PC-9 (cell line): ENCODE data around the gene TNF. TPM values are rescaled to one million over a fixed set of nuclear protein-coding genes. Genes with fewer than 3 reads are reported as not detected.

ENCODE experiments used
- BruUV-seq: library from RNA; stranded (reverse); fragments of 400-500 nt; replicated peaks from 2 replicates; lab custom pipeline; 2021; lab: Mats Ljungman, UMichigan
- CTCF ChIA-PET: fragments of 300-600 bp; sonication (Branson Sonifier 250); formaldehyde crosslinking; loops from one replicate; lab custom pipeline; 2022; ENCODE audit warnings: antibody characterized with exemption; lab: Charles Lee
- POLR2A ChIA-PET: fragments of 300-600 bp; sonication (Branson Sonifier 250); formaldehyde crosslinking; loops from one replicate; lab custom pipeline; 2022; ENCODE audit warnings: antibody characterized with exemption; ENCODE audit not compliant: unreplicated experiment; lab: Charles Lee
- DNase-seq, 2 experiments: peaks; one replicate each; pipeline versions ENCODE4 v3.0.0 to v3.0.0-alpha.2; 2015 to 2022; ENCODE audit warnings: mixed read lengths in 1 of 2
- H2AFZ ChIP-seq: fragments of 200-600 bp; sonication (generic); 2 replicates; pipeline ENCODE4 v1.8.1; 2017; ENCODE audit warnings: antibody characterized with exemption
- H3F3A ChIP-seq: fragments of 200-600 bp; sonication (generic); 2 replicates; pipeline ENCODE4 v1.8.1; 2017; ENCODE audit warnings: antibody characterized with exemption, mild to moderate bottlenecking, low read depth; ENCODE audit not compliant: insufficient read depth
- H3K27ac ChIP-seq: fragments of 200-600 bp; sonication (generic); 2 replicates; pipeline ENCODE4 v1.6.1; 2016; ENCODE audit warnings: mixed run types
- H3K27me3 ChIP-seq: fragments of 200-600 bp; sonication (generic); 2 replicates; pipeline ENCODE4 v1.6.1; 2016; ENCODE audit warnings: low read depth, mixed run types; ENCODE audit not compliant: insufficient read depth
- H3K36me3 ChIP-seq: fragments of 200-600 bp; sonication (generic); 2 replicates; pipeline ENCODE4 v1.6.1; 2016; ENCODE audit warnings: low read depth, mixed run types
- H3K4me1 ChIP-seq: fragments of 200-600 bp; sonication (generic); replicated peaks from 2 replicates; pipeline ENCODE4 v1.6.1; 2016; ENCODE audit warnings: mixed run types; ENCODE audit not compliant: insufficient read depth
- H3K4me2 ChIP-seq: fragments of 200-600 bp; sonication (generic); 2 replicates; pipeline ENCODE4 v1.6.1; 2017; ENCODE audit warnings: mixed run types
- H3K4me3 ChIP-seq: fragments of 200-600 bp; sonication (generic); 2 replicates; pipeline ENCODE4 v1.6.1; 2016; ENCODE audit warnings: mixed run types
- H3K79me2 ChIP-seq: fragments of 200-600 bp; sonication (generic); 2 replicates; pipeline ENCODE4 v1.6.1; 2017; ENCODE audit warnings: low read depth, mixed run types
- H3K9me2 ChIP-seq: fragments of 200-600 bp; sonication (generic); 2 replicates; pipeline ENCODE4 v1.8.1; 2017; ENCODE audit warnings: mild to moderate bottlenecking; ENCODE audit not compliant: insufficient read depth
- H3K9me3 ChIP-seq: fragments of 200-600 bp; sonication (generic); 2 replicates; pipeline ENCODE4 v1.8.1; 2016; ENCODE audit warnings: low read depth; ENCODE audit not compliant: insufficient read depth
- H4K20me1 ChIP-seq: fragments of 200-600 bp; sonication (generic); 2 replicates; pipeline ENCODE4 v1.8.1; 2017; ENCODE audit not compliant: insufficient read depth
- CTCF ChIP-seq: fragments of 200-600 bp; sonication (generic); conservative IDR thresholded peaks from 2 replicates; pipeline ENCODE4 v1.6.1; 2017; ENCODE audit warnings: mixed run types, antibody characterized with exemption, mild to moderate bottlenecking, moderate library complexity
- EZH2 ChIP-seq: fragments of 200-600 bp; sonication (generic); IDR thresholded peaks from 2 replicates; pipeline ENCODE4 v1.8.0; 2017; ENCODE audit warnings: antibody characterized with exemption, low read depth
- intact Hi-C: fragments of 100-400 bp; cut with micrococcal nuclease; formaldehyde crosslinking; loops from one replicate; pipeline ENCODE4 v1.10.0; 2022; ENCODE audit not compliant: unreplicated experiment
- total RNA-seq: library from RNA; stranded (reverse); gene quantifications from 2 replicates; pipeline ENCODE4 v1.2.3, GENCODE V29; 2021

The TNF gene
- total RNA-seq, 1 experiment from 2014 or later, result not detected

GRCh38 chr6:31578184-31579118 lies 3.1 kb downstream of the TNF start:
- Histone ChIP-seq H3F3A (peaks cover 5% of the 10 kb centered on the region; the same call in 1 of the 2 replicates), H3K4me2 (no peak overlapping the region), H2AFZ (no peak overlapping the region), H3K4me1 (0 out of 2 replicates have a peak, but pooled peaks cover 5% of the 10 kb centered on the region), H3K4me3 (no peak overlapping the region), H3K36me3 (no peaks in the 10 kb centered on the region), H3K27ac (0 out of 2 replicates have a peak overlapping the region, but pooled peaks have one; percentile 7), H4K20me1 (no peaks in the 10 kb centered on the region), H3K9me3 (no peaks in the 10 kb centered on the region), H3K9me2 (no peaks in the 10 kb centered on the region), H3K27me3 (0 out of 2 replicates have a peak, but pooled peaks cover 5% of the 10 kb centered on the region), H3K79me2 (no peaks in the 10 kb centered on the region)
- peak; percentile 24 to 45 for DNase-seq
- TF ChIP-seq EZH2, result no peak
- TF ChIP-seq CTCF, result no peak
- ChIA-PET POLR2A (no interaction called here), CTCF (no interaction called here)
- BruUV-seq, result no TSS peak
- intact Hi-C loops, result no loop called here

DNA sequence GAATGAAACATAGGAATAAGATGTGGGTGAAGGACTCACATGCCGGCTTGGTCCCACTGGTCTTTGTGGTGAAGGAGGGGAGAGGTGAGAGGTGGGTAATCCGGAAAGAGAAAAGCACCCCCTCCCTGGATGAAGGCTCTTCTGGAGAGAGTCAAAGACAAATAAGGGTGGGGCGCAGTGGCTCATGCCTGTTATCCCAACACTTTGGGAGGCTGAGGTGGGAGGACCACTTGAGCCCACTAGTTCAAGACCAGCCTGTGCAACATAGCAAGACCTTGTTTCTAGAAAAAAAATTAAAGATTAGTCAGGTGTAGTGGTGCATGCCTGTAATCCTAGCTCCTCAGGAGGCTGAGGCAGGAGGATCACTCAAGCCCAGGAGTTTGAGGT lies 3.7 kb downstream of the TNF start:
- 0 out of 2 replicates have a peak, but pooled peaks cover 5% of the 10 kb centered on the region for H3K27me3 ChIP-seq
- no TSS peak for BruUV-seq
- ChIA-PET CTCF (no interaction called here), POLR2A (no interaction called here)
- H3K9me2 ChIP-seq, result no peaks in the 10 kb centered on the region
- intact Hi-C loops, result no loop called here
- peaks cover 5% of the 10 kb centered on the region; the same call in 1 of the 2 replicates for H3F3A ChIP-seq
- H3K36me3 ChIP-seq, result no peaks in the 10 kb centered on the region
- H2AFZ ChIP-seq, result no peak overlapping the region
- no peak for TF ChIP-seq EZH2
- TF ChIP-seq CTCF, result no peak
- no peak overlapping the region for H3K27ac ChIP-seq
- H3K9me3 ChIP-seq, result no peaks in the 10 kb centered on the region
- no peak for DNase-seq
- no peak overlapping the region for H3K4me3 ChIP-seq
- H3K4me2 ChIP-seq, result no peak overlapping the region
- H3K79me2 ChIP-seq, result no peaks in the 10 kb centered on the region
- H4K20me1 ChIP-seq, result no peaks in the 10 kb centered on the region
- 0 out of 2 replicates have a peak, but pooled peaks cover 5% of the 10 kb centered on the region for H3K4me1 ChIP-seq

DNA sequence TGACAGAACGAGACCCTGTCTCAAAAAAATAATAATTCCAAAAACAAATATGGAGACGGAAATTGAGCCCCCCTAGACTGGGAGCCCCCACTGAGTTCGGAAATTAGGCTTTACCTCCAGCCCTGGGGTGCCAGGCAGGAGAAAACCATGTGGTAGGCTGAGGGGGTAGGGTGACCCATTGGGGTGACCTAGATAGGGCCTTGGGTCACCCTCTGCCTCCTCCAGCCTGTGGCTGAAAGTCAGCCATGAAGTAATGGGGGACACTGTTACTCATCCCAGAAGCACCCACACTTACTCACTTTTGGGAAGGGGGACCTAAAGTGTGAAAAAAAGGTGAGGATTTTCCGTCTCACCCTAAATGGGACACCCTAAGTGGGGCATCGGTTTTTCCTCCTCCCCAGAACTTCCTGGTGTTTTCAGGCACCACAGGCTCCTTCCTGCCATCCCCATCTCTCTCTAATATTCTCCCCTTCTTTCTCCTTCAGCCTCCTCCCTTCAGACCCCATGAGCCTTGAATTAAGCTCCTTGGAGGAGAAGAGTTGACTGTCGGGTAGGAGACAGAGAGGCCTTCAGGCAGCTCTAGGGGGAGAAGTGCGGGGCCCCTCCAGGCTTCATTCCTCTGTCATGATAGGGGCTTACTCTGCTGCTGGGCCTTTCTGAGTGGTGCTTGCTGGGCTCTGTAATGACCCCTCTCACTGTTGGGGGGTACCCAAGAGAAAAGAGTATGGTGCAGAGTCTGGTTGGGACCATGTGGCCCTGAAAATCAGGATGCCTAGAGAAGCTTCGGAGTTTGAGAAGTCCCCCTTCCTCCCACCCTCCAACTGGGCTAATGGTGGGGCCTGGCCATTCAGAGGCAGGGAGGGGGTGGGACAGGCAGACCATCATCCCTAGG lies 4.4 kb downstream of the TNF start:
- Histone ChIP-seq H3K4me3 (no peak overlapping the region), H4K20me1 (no peaks in the 10 kb centered on the region), H3K27ac (no peak overlapping the region), H3K9me2 (no peaks in the 10 kb centered on the region), H3K27me3 (0 out of 2 replicates have a peak, but pooled peaks cover 5% of the 10 kb centered on the region), H3F3A (peaks cover 5% of the 10 kb centered on the region; the same call in 1 of the 2 replicates), H2AFZ (no peak overlapping the region), H3K36me3 (no peaks in the 10 kb centered on the region), H3K9me3 (no peaks in the 10 kb centered on the region), H3K79me2 (no peaks in the 10 kb centered on the region), H3K4me1 (0 out of 2 replicates have a peak, but pooled peaks cover 5% of the 10 kb centered on the region), H3K4me2 (0 out of 2 replicates have a peak overlapping the region, but pooled peaks have one; percentile 91)
- POLR2A ChIA-PET, result no interaction called here
- DNase-seq, result no peak
- intact Hi-C loops, result no loop called here
- no TSS peak for BruUV-seq
- TF ChIP-seq EZH2, result no peak
- no peak for TF ChIP-seq CTCF
- CTCF ChIA-PET, result interaction anchor here (0.6 to 2.2 kb wide), 2 partner anchors 18 to 33 kb away, joined by 3 to 11 read pairs; partner anchors contain the start of gene NFKBIL1
